Testis (tissue), 3 donors: ENCODE measurements around the gene GTPBP10. TPM values are rescaled to one million over a fixed set of nuclear protein-coding genes. Genes with fewer than 3 reads are reported as not detected.

Experiments
- DNase-seq: peaks from one replicate; pipeline ENCODE4 v3.0.0-alpha.2; 2019
- H3K27ac ChIP-seq, 2 donors: fragments of 200-600 bp; sonication (generic); one replicate each; pipeline ENCODE4 v1.5.1; 2019
- H3K27me3 ChIP-seq: fragments of 200-600 bp; sonication (generic); one replicate; pipeline ENCODE4 v1.5.1; 2019
- H3K36me3 ChIP-seq: fragments of 200-600 bp; sonication (generic); one replicate; pipeline ENCODE4 v1.5.1; 2017; ENCODE audit warnings: low read depth; ENCODE audit errors: missing control alignments
- H3K4me1 ChIP-seq: fragments of 200-600 bp; sonication (generic); one replicate; pipeline ENCODE4 v1.5.1; 2019
- H3K4me3 ChIP-seq, 2 donors: fragments of 200-600 bp; sonication (generic); one replicate each; pipeline ENCODE4 v1.5.1; 2017 to 2019
- H3K9me3 ChIP-seq: fragments of 200-600 bp; sonication (generic); one replicate; pipeline ENCODE4 v1.5.1; 2017
- POLR2A ChIP-seq: fragments of 450-650 bp; IDR thresholded peaks from one replicate; pipeline ENCODE4 v1.6.1; 2017; ENCODE audit warnings: antibody characterized with exemption, mild to moderate bottlenecking, moderate library complexity
- WGBS, 2 donors: methylation state at CpG; one replicate each; pipeline ENCODE4 v1.1.5; 2018; 5-methylcytosine and 5-hydroxymethylcytosine counted together
- intact Hi-C: fragments of 100-400 bp; cut with DNase I; formaldehyde crosslinking; loops from one replicate; pipeline ENCODE4 v1.15.1; 2023; ENCODE audit warnings: low total_unique reads
- polyA plus RNA-seq: library from polyadenylated mRNA; stranded (reverse); fragments of 350-450 nt; fragmentation: Illumina TruSeq; extraction: RNeasy Lipid Tissue Mini Kit (QIAGEN cat#74804); gene quantifications from one replicate; pipeline ENCODE4 v1.2.3, GENCODE V29; 2014; ENCODE audit warnings: low read depth, low replicate concordance; ENCODE audit not compliant: insufficient read depth
- total RNA-seq, 2 donors: library from RNA; depleted of rRNA; stranded (reverse); fragments of >200 nt; gene quantifications; one replicate each; pipeline ENCODE4 v1.2.3, GENCODE V29; 2016
- TF ChIP-seq, protein P1 (sequence below), 3 experiments: fragments of 450-650 bp in 2 of 3; fragments of 200-600 bp in 1 of 3; sonication (generic) in 1 of 3; IDR thresholded peaks; one replicate each; pipeline ENCODE4 v1.5.1; 2016 to 2019; ENCODE audit warnings: antibody characterized with exemption in 3 of 3, mild to moderate bottlenecking in 2 of 3, moderate library complexity in 1 of 3

The GTPBP10 gene
- total and polyA plus RNA-seq, 3 donors from 2014 or later: 14.6 to 25.6 (median 16.6) TPM

DNA sequence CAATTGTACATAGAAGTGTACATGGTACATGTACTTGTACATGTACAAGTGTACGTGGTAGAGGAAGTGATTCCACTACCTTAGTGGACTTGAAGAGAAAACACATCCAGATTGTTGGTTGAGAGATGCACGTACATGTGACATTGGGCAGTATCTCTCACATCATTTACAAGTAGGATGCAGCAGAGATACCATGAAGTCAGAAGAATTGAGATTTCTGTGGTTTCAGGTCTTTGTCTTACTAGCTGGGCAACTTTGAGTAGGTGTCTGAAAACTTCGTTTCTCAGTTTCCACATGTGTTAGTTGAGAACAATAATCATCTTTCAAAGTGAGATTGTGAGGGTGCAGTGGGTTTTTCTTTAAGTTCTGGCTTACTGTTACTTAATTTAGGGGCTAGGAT lies 78.2 kb downstream of the GTPBP10 start:
- no peak for DNase-seq
- TF ChIP-seq, protein P1, sequence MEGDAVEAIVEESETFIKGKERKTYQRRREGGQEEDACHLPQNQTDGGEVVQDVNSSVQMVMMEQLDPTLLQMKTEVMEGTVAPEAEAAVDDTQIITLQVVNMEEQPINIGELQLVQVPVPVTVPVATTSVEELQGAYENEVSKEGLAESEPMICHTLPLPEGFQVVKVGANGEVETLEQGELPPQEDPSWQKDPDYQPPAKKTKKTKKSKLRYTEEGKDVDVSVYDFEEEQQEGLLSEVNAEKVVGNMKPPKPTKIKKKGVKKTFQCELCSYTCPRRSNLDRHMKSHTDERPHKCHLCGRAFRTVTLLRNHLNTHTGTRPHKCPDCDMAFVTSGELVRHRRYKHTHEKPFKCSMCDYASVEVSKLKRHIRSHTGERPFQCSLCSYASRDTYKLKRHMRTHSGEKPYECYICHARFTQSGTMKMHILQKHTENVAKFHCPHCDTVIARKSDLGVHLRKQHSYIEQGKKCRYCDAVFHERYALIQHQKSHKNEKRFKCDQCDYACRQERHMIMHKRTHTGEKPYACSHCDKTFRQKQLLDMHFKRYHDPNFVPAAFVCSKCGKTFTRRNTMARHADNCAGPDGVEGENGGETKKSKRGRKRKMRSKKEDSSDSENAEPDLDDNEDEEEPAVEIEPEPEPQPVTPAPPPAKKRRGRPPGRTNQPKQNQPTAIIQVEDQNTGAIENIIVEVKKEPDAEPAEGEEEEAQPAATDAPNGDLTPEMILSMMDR (IDR thresholded peaks at IDR 0.05): no peak
- TF ChIP-seq POLR2A: no peak
- H3K36me3 ChIP-seq: no peaks in the 10 kb centered on the region
- intact Hi-C loops: loop anchor here (10.0 kb wide), 1 partner anchor 270 kb away; the partner anchor contains the start of gene STEAP1
- no peaks in the 10 kb centered on the region for H3K27me3 ChIP-seq
- WGBS, 2 donors: 89 to 90% methylated on average over 3 of the region's 3 CpGs
- H3K9me3 ChIP-seq: no peaks in the 10 kb centered on the region
- H3K27ac ChIP-seq: no peak overlapping the region
- H3K4me1 ChIP-seq: no peaks in the 10 kb centered on the region
- no peak overlapping the region for H3K4me3 ChIP-seq

DNA sequence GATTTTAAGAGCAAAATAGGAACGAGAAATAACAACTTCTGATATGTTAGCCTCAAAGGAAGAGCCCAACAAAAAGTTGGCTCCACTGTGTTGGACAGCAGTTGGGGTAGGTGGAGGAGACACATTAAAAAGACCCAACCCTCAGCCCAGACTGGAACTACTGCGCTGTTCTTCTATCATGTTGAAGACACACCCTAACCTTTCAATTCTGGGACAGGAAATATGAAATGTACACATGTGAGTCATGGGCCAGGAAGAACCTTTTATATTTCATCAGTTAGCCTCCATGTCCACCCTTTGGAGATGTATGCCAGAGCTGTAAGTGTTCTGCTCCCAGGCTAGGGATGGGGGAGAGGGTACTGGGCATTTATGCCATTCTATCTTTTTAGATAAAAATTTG lies 78.9 kb downstream of the GTPBP10 start:
- Histone ChIP-seq H3K9me3 (no peaks in the 10 kb centered on the region), H3K4me1 (no peaks in the 10 kb centered on the region), H3K4me3 (no peak overlapping the region), H3K36me3 (no peaks in the 10 kb centered on the region), H3K27me3 (no peaks in the 10 kb centered on the region), H3K27ac (no peak overlapping the region)
- no peak for DNase-seq
- 89 to 96% methylated on average over 2 of the region's 2 CpGs for WGBS, 2 donors
- intact Hi-C loops: loop anchor here (10.0 kb wide), 1 partner anchor 271 kb away; the partner anchor contains the start of gene STEAP1
- TF ChIP-seq, protein P1 (IDR thresholded peaks at IDR 0.05): no peak
- TF ChIP-seq POLR2A: no peak

DNA sequence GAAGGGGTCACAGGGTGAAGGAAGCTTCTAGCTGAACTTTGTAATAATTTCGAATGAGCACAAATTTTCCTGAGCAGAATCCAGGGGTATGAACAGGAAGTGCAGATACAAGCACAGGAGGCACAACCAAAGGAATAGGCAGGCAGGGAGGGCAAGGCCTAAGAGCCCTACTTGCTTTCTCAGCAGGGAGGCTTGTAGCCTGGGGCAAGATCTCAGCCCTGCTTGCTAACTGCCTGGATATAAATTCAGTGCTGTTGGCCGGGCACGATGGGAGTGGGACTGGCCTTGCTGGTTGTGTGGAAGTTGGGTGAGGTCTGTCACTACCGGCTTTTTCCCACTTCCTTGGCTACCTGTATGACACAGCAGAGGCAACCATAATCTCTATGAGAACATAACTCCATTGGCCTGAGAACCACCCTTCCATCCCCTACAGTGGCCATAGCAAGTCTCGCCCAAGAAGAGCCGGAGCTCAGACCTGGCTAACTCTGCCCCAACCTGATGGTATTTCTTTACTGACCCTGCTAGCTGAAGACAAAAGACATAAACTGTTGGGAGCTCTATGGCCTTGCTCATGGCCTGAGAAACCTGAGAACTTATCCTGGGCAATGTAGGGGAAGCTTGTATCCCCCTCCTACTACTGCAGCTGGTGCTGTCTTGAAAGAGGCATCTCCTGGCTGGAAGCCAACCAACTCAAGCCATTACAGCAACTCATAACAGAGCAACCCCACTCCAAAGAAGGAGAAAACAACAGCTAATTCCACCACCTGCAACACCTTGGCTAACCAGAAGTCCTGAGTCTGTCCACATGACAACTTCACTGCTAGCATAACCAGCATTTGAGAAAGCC lies 84.3 kb downstream of the GTPBP10 start:
- intact Hi-C loops: no loop called here
- H3K9me3 ChIP-seq: no peaks in the 10 kb centered on the region
- H3K27ac ChIP-seq: no peak overlapping the region
- H3K27me3 ChIP-seq: no peaks in the 10 kb centered on the region
- DNase-seq: no peak
- TF ChIP-seq POLR2A: no peak
- TF ChIP-seq, protein P1 (IDR thresholded peaks at IDR 0.05): no peak
- no peak overlapping the region for H3K4me3 ChIP-seq
- no peaks in the 10 kb centered on the region for H3K4me1 ChIP-seq
- WGBS, 2 donors: 90 to 92% methylated on average over 6 of the region's 6 CpGs
- no peaks in the 10 kb centered on the region for H3K36me3 ChIP-seq

DNA sequence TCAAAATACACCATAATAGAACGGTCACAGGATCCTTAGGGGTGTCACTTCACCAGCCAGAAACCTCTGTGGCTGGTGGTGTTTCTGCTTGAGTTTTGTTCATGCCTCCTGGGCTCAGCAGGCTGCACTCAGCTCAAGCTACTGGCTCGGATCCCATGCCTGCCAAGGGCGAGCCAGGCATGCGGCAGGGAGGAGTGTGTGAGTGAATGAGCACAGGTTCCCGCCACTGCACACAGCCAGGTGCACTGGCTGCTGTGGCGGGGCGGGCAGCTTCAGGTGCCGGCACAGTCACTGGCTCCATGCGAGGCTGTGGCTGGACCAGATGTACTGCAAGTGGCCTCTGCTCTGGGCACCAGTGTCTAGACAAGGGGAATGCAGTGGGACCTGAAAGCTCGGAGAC lies 86.2 kb downstream of the GTPBP10 start:
- Histone ChIP-seq H3K27me3 (no peaks in the 10 kb centered on the region), H3K9me3 (no peaks in the 10 kb centered on the region), H3K27ac (no peak overlapping the region), H3K4me3 (no peak overlapping the region), H3K36me3 (no peaks in the 10 kb centered on the region), H3K4me1 (no peaks in the 10 kb centered on the region)
- TF ChIP-seq POLR2A: no peak
- TF ChIP-seq, protein P1 (IDR thresholded peaks at IDR 0.05): no peak
- DNase-seq: no peak
- WGBS, 2 donors: 73 to 83% methylated on average over 2 to 10 of the region's 10 CpGs
- intact Hi-C loops: no loop called here
